Keratinocyte (primary cell): ENCODE data around the gene CXCR6. TPM values are rescaled to one million over a fixed set of nuclear protein-coding genes. Genes with fewer than 3 reads are reported as not detected.

ENCODE experiments used
- DNase-seq: peaks from one replicate; pipeline ENCODE4 v3.0.0-alpha.2; 2011; ENCODE audit warnings: low read depth, missing footprints, low spot score
- FAIRE-seq: peaks from 2 replicates; lab custom pipeline; 2011; peaks lifted over from hg19 to GRCh38; lab: Jason Lieb, UNC
- H2AFZ ChIP-seq: 2 replicates; pipeline ENCODE4 v1.6.0; 2012; ENCODE audit warnings: low read length, control low read depth, inconsistent platforms; ENCODE audit not compliant: control insufficient read depth
- H3K27ac ChIP-seq: 2 replicates; pipeline ENCODE4 v1.5.1; 2011; ENCODE audit warnings: low read length; ENCODE audit not compliant: control insufficient read depth, insufficient read depth
- H3K27me3 ChIP-seq: 3 replicates; pipeline ENCODE4 v1.6.0; 2011; ENCODE audit warnings: low read length; ENCODE audit not compliant: control insufficient read depth, insufficient read depth; ENCODE audit errors: extremely low read depth
- H3K36me3 ChIP-seq, 2 experiments: 2 replicates in 1 of 2; 3 replicates in 1 of 2; pipeline ENCODE4 v1.5.1; 2011; ENCODE audit warnings: low read length in 2 of 2, mild to moderate bottlenecking in 1 of 2; ENCODE audit not compliant: control insufficient read depth in 2 of 2, insufficient read depth in 2 of 2; ENCODE audit errors: extremely low read depth in 1 of 2
- H3K4me1 ChIP-seq: 3 replicates; pipeline ENCODE4 v1.5.1; 2011; ENCODE audit warnings: low read length; ENCODE audit not compliant: control insufficient read depth, insufficient read depth; ENCODE audit errors: extremely low read depth
- H3K4me2 ChIP-seq: 3 replicates; pipeline ENCODE4 v1.6.0; 2011; ENCODE audit warnings: low read depth, low read length; ENCODE audit not compliant: control insufficient read depth, insufficient read depth; ENCODE audit errors: extremely low read depth
- H3K4me3 ChIP-seq, 3 experiments: fragments of 200-600 bp in 1 of 3; sonication (generic) in 1 of 3; 2 replicates in 2 of 3; 3 replicates in 1 of 3; pipeline ENCODE4 v1.5.1; 2011 to 2016; ENCODE audit warnings: low read length in 3 of 3, mild to moderate bottlenecking in 3 of 3, control low read depth in 2 of 3, inconsistent platforms in 1 of 3, low read depth in 1 of 3, mixed read lengths in 1 of 3, mixed run types in 1 of 3, moderate library complexity in 1 of 3; ENCODE audit not compliant: control insufficient read depth in 2 of 3, insufficient read depth in 2 of 3; ENCODE audit errors: extremely low read depth in 1 of 3
- H3K79me2 ChIP-seq: 2 replicates; pipeline ENCODE4 v1.6.0; 2012; ENCODE audit warnings: low read length; ENCODE audit not compliant: control insufficient read depth, insufficient read depth
- H3K9ac ChIP-seq: 3 replicates; pipeline ENCODE4 v1.6.0; 2011; ENCODE audit warnings: low read length; ENCODE audit not compliant: control insufficient read depth, insufficient read depth; ENCODE audit errors: extremely low read depth
- H3K9me1 ChIP-seq: 3 replicates; pipeline ENCODE4 v1.6.0; 2011; ENCODE audit warnings: low read length; ENCODE audit not compliant: control insufficient read depth, insufficient read depth; ENCODE audit errors: extremely low read depth
- H3K9me3 ChIP-seq: 2 replicates; pipeline ENCODE4 v1.5.1; 2012; ENCODE audit warnings: low read depth, low read length; ENCODE audit not compliant: control insufficient read depth
- H4K20me1 ChIP-seq: 3 replicates; pipeline ENCODE4 v1.6.0; 2011; ENCODE audit warnings: low read length; ENCODE audit not compliant: control insufficient read depth, insufficient read depth; ENCODE audit errors: extremely low read depth
- EZH2 ChIP-seq: IDR thresholded peaks from one replicate; pipeline ENCODE4 v1.6.1; 2012; ENCODE audit warnings: inconsistent platforms, mild to moderate bottlenecking, low read length, moderate library complexity
- dilution Hi-C: fragments of 300-500 bp; cut with MboI; formaldehyde crosslinking; loops from one replicate; pipeline ENCODE4 v1.7.0; 2020; ENCODE audit warnings: low sequenced_read_pairs; ENCODE audit not compliant: extremely low pct_ligation_motif_present
- polyA plus RNA-seq, 5 experiments: library from polyadenylated mRNA; depleted of rRNA in 3 of 5; stranded (reverse) in 3 of 5; stranded (forward) in 1 of 5; unstranded in 1 of 5; fragments of >200 nt; gene quantifications; 1 replicate in 1 of 5; 2 replicates in 3 of 5; 3 replicates in 1 of 5; pipeline versions ENCODE4 v1.2.1 to v1.2.3, GENCODE V29; 2011 to 2012; ENCODE audit warnings: missing spikeins in 2 of 5, low read depth in 1 of 5, low replicate concordance in 1 of 5
- TF ChIP-seq, protein P1 (sequence below), 3 experiments: IDR thresholded peaks in 1 of 3; conservative IDR thresholded peaks in 1 of 3; optimal IDR thresholded peaks in 1 of 3; 2 replicates in 2 of 3; 3 replicates in 1 of 3; pipeline versions ENCODE3 to v1.5.1; 2011; ENCODE audit warnings: low read length in 3 of 3, mild to moderate bottlenecking in 3 of 3, moderate library complexity in 2 of 3, control low read depth in 1 of 3, inconsistent platforms in 1 of 3; ENCODE audit not compliant: insufficient read depth in 2 of 3; ENCODE audit errors: extremely low read depth in 1 of 3

CXCR6 gene
- polyA plus RNA-seq, 1 donor (not counting 4 experiments of a cell fraction or from before 2014, with no cell fraction given), result not detected

DNA sequence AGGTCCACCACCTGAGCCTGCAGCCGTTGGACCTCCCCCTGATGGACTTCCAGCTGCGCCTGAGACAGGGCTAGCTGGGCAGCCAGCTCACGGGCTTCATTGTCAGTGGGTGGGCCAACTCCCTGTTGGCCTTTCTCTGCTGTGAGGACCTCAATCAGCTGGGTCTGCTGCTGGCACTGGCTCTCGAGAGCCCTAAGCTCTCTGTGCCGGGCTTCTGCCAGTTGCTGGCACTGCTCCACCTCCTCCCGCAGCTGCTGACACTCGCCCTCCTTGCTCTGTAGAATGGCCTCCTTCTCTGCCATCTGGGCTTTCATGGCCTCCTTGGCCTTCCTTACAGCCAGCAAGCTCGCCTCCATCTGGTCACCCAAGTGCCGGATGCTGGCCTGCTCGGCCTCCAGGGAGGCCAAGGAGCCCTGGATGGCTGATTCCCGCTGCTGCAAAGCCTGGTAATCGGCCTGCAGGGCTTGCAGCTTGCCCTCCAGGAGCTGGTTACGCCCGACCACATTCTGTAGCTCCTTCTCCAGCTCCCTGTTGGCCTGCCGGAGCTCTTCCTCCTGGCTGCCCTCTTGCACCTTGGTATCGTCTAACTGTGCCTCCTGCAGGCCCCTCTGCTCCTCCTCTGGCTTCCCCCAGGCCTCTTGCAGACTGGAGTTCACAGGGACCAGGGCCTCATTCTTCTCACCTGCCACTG is 23.8 kb downstream of the CXCR6 start:
- Histone ChIP-seq H3K27ac (no peak overlapping the region), H3K9me3 (no peaks in the 10 kb centered on the region), H2AFZ (no peak overlapping the region), H3K9me1 (no peaks in the 10 kb centered on the region), H3K4me3 (no peak overlapping the region), H3K27me3 (no peaks in the 10 kb centered on the region), H3K79me2 (no peaks in the 10 kb centered on the region), H3K36me3 (peaks cover 14 to 48% of the 10 kb centered on the region in 2 experiments), H3K4me2 (no peak overlapping the region), H4K20me1 (no peaks in the 10 kb centered on the region), H3K9ac (no peak overlapping the region), H3K4me1 (no peaks in the 10 kb centered on the region)
- TF ChIP-seq, protein P1, sequence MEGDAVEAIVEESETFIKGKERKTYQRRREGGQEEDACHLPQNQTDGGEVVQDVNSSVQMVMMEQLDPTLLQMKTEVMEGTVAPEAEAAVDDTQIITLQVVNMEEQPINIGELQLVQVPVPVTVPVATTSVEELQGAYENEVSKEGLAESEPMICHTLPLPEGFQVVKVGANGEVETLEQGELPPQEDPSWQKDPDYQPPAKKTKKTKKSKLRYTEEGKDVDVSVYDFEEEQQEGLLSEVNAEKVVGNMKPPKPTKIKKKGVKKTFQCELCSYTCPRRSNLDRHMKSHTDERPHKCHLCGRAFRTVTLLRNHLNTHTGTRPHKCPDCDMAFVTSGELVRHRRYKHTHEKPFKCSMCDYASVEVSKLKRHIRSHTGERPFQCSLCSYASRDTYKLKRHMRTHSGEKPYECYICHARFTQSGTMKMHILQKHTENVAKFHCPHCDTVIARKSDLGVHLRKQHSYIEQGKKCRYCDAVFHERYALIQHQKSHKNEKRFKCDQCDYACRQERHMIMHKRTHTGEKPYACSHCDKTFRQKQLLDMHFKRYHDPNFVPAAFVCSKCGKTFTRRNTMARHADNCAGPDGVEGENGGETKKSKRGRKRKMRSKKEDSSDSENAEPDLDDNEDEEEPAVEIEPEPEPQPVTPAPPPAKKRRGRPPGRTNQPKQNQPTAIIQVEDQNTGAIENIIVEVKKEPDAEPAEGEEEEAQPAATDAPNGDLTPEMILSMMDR (optimal IDR thresholded peaks at IDR 0.05 in 1 of 3, IDR thresholded peaks at IDR 0.05 in 1 of 3, conservative IDR thresholded peaks at IDR 0.05 in 1 of 3; ENCODE audit: extremely low read depth in 1 of 3, insufficient read depth in 2 of 3, low read length in 3 of 3), result no peak
- TF ChIP-seq EZH2, result no peak
- dilution Hi-C loops, result no loop called here
- FAIRE-seq (no peak), DNase-seq (no peak)

DNA sequence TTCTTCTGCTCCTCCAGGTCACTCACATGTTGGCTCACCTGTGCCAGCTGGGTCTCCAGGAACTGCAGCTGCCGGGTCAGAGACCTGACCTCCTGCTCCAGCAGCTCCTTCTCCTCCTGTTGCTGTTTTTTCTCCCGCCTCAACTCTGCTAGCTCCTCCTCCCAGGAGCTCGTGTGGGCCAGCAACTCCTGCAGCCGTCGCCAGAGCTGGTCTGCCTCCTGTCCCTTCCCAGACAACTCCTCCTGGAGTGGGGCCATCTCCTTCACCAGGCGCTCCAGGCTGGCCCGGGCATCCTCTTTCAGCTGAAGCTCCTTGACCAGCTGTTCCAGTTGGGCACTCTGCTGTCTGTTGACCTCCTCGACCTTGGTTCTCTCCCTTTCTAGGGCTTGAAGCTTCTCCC is 24.5 kb downstream of the CXCR6 start:
- no peak for DNase-seq
- FAIRE-seq, result no peak
- H3K79me2 ChIP-seq, result no peaks in the 10 kb centered on the region
- H3K9me1 ChIP-seq, result no peaks in the 10 kb centered on the region
- no peaks in the 10 kb centered on the region for H4K20me1 ChIP-seq
- H3K27ac ChIP-seq, result no peak overlapping the region
- H3K36me3 ChIP-seq, result peaks cover 9 to 45% of the 10 kb centered on the region in 2 experiments
- H3K4me2 ChIP-seq, result no peak overlapping the region
- H2AFZ ChIP-seq, result no peak overlapping the region
- dilution Hi-C loops, result no loop called here
- no peaks in the 10 kb centered on the region for H3K27me3 ChIP-seq
- no peak overlapping the region for H3K4me3 ChIP-seq
- no peak overlapping the region for H3K9ac ChIP-seq
- H3K9me3 ChIP-seq, result no peaks in the 10 kb centered on the region
- H3K4me1 ChIP-seq, result peaks cover 3% of the 10 kb centered on the region
- TF ChIP-seq, protein P1 (optimal IDR thresholded peaks at IDR 0.05 in 1 of 3, IDR thresholded peaks at IDR 0.05 in 1 of 3, conservative IDR thresholded peaks at IDR 0.05 in 1 of 3; ENCODE audit: extremely low read depth in 1 of 3, insufficient read depth in 2 of 3, low read length in 3 of 3), result no peak
- no peak for TF ChIP-seq EZH2
